ENCODE measurements around the gene SORBS1. TPM values are rescaled to one million over a fixed set of nuclear protein-coding genes. Genes with fewer than 3 reads are reported as not detected.

SORBS1 gene
- total and polyA plus RNA-seq, 2 of the 13 experiments (the other 11 are each of a cell fraction or from before 2014, with no cell fraction given) = 16.8 to 39.8 TPM

- CTCF ChIA-PET (ENCODE audit: low intra/inter-chr PET ratio, low total read pairs) = no interaction called here
- intact Hi-C loops (cut with micrococcal nuclease; ENCODE audit: unreplicated experiment) (no loop called here), in situ Hi-C loops (cut with HindIII; ENCODE audit: extremely low pct_ligation_motif_present, low pct_unique_long_range_greater_than_20kb) (no loop called here)
- no TSS peak for BruUV-seq (replicated peaks)
- Histone ChIP-seq H3K4me3 (replicated peaks in 1 of 3; ENCODE audit: insufficient read depth in 1 of 3, low read depth in 2 of 3, low read length in 3 of 3) (no peak overlapping the region), H3K36me3 (replicated peaks in 1 of 2; ENCODE audit: control insufficient read depth in 1 of 2, insufficient read depth in 2 of 2, low read length in 2 of 2) (no peaks in the 10 kb centered on the region; a peak in 1 of 5 replicates), H3K4me1 (ENCODE audit: insufficient read depth, low read length) (peaks cover 86% of the 10 kb centered on the region), H3K9ac (ENCODE audit: insufficient read depth, low read depth, low read length) (no peak overlapping the region), H3K79me2 (ENCODE audit: insufficient read depth, low read length) (peaks cover 83% of the 10 kb centered on the region), H3K4me2 (ENCODE audit: low read depth, low read length) (no peak overlapping the region), H3K27ac (ENCODE audit: extremely low read length, insufficient read depth, low read length) (no peak overlapping the region), H2AFZ (ENCODE audit: low read length) (no peak overlapping the region), H3K27me3 (ENCODE audit: control insufficient read depth in 1 of 2, insufficient read depth in 2 of 2, low read length in 2 of 2) (no peaks in the 10 kb centered on the region), H3K9me3 (ENCODE audit: low read length) (no peaks in the 10 kb centered on the region), H4K20me1 (ENCODE audit: insufficient read depth, low read length) (no peaks in the 10 kb centered on the region)
- WGBS (ENCODE audit: low lambda C conversion rate) = 92% methylated on average over 4 of the region's 4 CpGs
- TF ChIP-seq CBFB (CRISPR knock-in tag; IDR thresholded peaks at IDR 0.05) (no peak), ZNF580 (CRISPR knock-in tag; IDR thresholded peaks at IDR 0.05; ENCODE audit: borderline replicate concordance, low read depth) (no peak), NFRKB (IDR thresholded peaks at IDR 0.05) (no peak), SIX1 (CRISPR knock-in tag; IDR thresholded peaks at IDR 0.05; ENCODE audit: borderline replicate concordance) (no peak), ZNF274 (CRISPR knock-in tag; IDR thresholded peaks at IDR 0.05) (no peak), MBNL3 (CRISPR knock-in tag; conservative IDR thresholded peaks at IDR 0.05) (no peak), TARDBP (CRISPR knock-in tag; IDR thresholded peaks at IDR 0.05) (no peak), STAT5B (CRISPR knock-in tag; IDR thresholded peaks at IDR 0.05) (no peak), SKI (IDR thresholded peaks at IDR 0.05; ENCODE audit: partially characterized antibody) (no peak), TSC22D2 (CRISPR knock-in tag; IDR thresholded peaks at IDR 0.05; ENCODE audit: borderline replicate concordance) (no peak)
- DNase-seq (ENCODE audit: low spot score) (no peak), ATAC-seq (no peak), FAIRE-seq (no peak)
- POLR2A ChIA-PET = no interaction called here
These were observed 23.6 kb downstream of the SORBS1 start for GRCh38 chr10:95537542-95537927.

- intact Hi-C loops (cut with micrococcal nuclease; ENCODE audit: unreplicated experiment) = no loop called here
- Histone ChIP-seq H3K27ac (ENCODE audit: extremely low read length, insufficient read depth, low read length) (no peak overlapping the region), H4K20me1 (ENCODE audit: insufficient read depth, low read length) (no peaks in the 10 kb centered on the region), H3K27me3 (ENCODE audit: control insufficient read depth in 1 of 2, insufficient read depth in 2 of 2, low read length in 2 of 2) (no peaks in the 10 kb centered on the region), H2AFZ (ENCODE audit: low read length) (no peak overlapping the region), H3K9ac (ENCODE audit: insufficient read depth, low read depth, low read length) (no peak overlapping the region), H3K4me2 (ENCODE audit: low read depth, low read length) (no peak overlapping the region), H3K79me2 (ENCODE audit: insufficient read depth, low read length) (peaks cover 82% of the 10 kb centered on the region), H3K4me1 (ENCODE audit: insufficient read depth, low read length) (peaks cover 86% of the 10 kb centered on the region), H3K4me3 (replicated peaks in 1 of 3; ENCODE audit: insufficient read depth in 1 of 3, low read depth in 2 of 3, low read length in 3 of 3) (no peak overlapping the region), H3K9me3 (ENCODE audit: low read length) (no peaks in the 10 kb centered on the region), H3K36me3 (replicated peaks in 1 of 2; ENCODE audit: control insufficient read depth in 1 of 2, insufficient read depth in 2 of 2, low read length in 2 of 2) (peaks cover 0 to under 1% of the 10 kb centered on the region in 2 experiments; a peak in 1 of 5 replicates)
- ChIA-PET CTCF (ENCODE audit: low intra/inter-chr PET ratio, low total read pairs) (no interaction called here), POLR2A (no interaction called here)
- no peak for ATAC-seq
- BruUV-seq (replicated peaks) = no TSS peak
- in situ Hi-C loops (cut with HindIII; ENCODE audit: extremely low pct_ligation_motif_present, low pct_unique_long_range_greater_than_20kb) = no loop called here
- no peak for FAIRE-seq
- no peak for TF ChIP-seq ZBTB44 (CRISPR knock-in tag; IDR thresholded peaks at IDR 0.05)
- no peak for TF ChIP-seq TCF7 (IDR thresholded peaks at IDR 0.05; ENCODE audit: low read depth)
- TF ChIP-seq NR2F6 (IDR thresholded peaks at IDR 0.05) = no peak
- no peak for TF ChIP-seq NR2F6 (CRISPR knock-in tag; IDR thresholded peaks at IDR 0.05)
- TF ChIP-seq ZNF614 (CRISPR knock-in tag; IDR thresholded peaks at IDR 0.05; ENCODE audit: borderline replicate concordance) = no peak
- no peak for TF ChIP-seq ZNF264 (CRISPR knock-in tag; IDR thresholded peaks at IDR 0.05)
- no peak for TF ChIP-seq HIVEP1 (CRISPR knock-in tag; IDR thresholded peaks at IDR 0.05)
- DNase-seq (ENCODE audit: low spot score) = no peak
- whole genome bisulfite sequencing (ENCODE audit: low lambda C conversion rate) = over 99% methylated on average over 8 of the region's 8 CpGs
These were observed 24.2 kb downstream of the SORBS1 start for GRCh38 chr10:95536894-95537541.
